Forelimb muscle (tissue), 1 donor: Measurements from ENCODE around the gene TLCD5. TPM values are rescaled to one million over a fixed set of nuclear protein-coding genes. Genes with fewer than 3 reads are reported as not detected.

Experiments
- polyA plus RNA-seq: library from polyadenylated mRNA; unstranded; fragments of 120-200 nt; gene quantifications from one replicate; pipeline ENCODE4 v1.2.1, GENCODE V29; 2013; ENCODE audit not compliant: insufficient read length

The TLCD5 gene
- polyA plus RNA-seq, 1 donor: 9.6 TPM

Other genes with a start within 250 kb of the TLCD5 start
- not detected for gene TRIM29, start 187.2 kb upstream of the TLCD5 start, polyA plus RNA-seq
- 48.6 TPM for gene OAF, start 114.3 kb upstream of the TLCD5 start, polyA plus RNA-seq
- gene POU2F3, start 85.2 kb upstream of the TLCD5 start, polyA plus RNA-seq: 0.04 TPM
- gene ARHGEF12, start 11.1 kb downstream of the TLCD5 start, polyA plus RNA-seq: 34.2 TPM
- 0.23 TPM for gene GRIK4, start 186.4 kb downstream of the TLCD5 start, polyA plus RNA-seq